GM12873 (cell line): ENCODE data around the gene PCDH12.

ENCODE experiments used
- CTCF ChIP-seq: IDR thresholded peaks from 2 replicates; pipeline ENCODE4 v1.5.1; 2012; ENCODE audit warnings: low read depth, mild to moderate bottlenecking, moderate library complexity, low read length, control low read depth; ENCODE audit not compliant: insufficient read depth; ENCODE audit errors: missing control alignments

Gene PCDH12

GRCh38 chr5:141954194-141954593 is 3.8 kb downstream of the PCDH12 start:
- TF ChIP-seq CTCF, result no peak

DNA sequence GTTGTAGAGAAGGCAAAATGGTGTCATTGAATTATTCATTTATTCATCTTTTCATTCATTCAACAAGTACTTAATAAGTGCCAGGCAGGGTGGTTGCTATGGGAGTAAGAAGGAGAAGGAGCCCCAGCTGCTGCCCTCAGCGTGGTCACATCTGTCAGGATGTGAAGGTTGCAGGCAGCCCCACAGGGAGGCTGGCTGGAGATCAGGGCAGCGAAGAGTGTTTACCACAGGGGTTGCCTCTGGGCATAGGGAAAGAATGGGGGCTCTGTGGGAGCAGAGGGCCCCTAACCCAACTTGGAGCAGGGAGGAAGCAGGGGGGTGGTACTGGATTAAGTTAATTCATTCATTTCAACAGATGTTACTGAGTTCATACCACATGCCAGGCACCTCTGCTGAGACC is 6.0 kb downstream of the PCDH12 start:
- no peak for TF ChIP-seq CTCF

GRCh38 chr5:141951332-141951781 is 6.6 kb downstream of the PCDH12 start:
- TF ChIP-seq CTCF, result peak; percentile 74

DNA sequence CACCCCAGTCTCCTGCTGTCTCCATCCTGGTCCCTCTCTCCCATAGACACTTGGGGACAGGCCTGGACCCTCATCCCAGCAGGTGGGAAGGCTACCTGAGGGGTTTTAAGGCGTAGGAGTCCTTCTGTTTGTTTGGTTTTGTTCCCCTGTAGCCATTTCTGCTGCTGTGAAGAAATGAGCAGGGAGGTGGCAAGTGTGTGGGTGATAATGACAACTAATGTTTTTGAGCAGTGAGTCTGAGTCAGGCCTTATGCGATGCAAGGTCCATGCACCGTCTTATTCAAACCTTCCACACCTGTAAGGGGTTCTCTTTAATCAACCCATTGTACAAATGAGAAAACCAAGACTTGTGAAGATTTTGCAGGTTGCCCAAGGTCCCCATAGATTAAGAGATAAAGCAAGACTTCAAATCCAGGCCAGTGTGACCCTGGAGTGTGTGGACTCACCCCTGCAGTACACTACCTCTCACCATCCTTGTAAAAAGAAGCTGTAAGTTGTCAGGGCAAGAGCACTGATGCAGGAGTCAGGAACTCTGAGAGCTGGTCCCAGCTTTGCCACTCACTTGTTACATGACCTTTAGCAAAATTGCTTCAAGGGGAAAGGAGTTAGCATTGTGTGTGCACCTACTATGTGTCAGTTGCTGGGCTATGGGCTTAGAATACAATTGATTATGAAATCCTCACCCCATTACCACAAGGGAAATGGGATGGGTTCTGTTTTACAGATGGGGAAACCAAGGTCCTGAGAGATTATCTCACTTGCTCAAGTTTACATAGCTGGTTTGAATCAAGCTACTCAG is 7.6 kb downstream of the PCDH12 start:
- no peak for TF ChIP-seq CTCF

GRCh38 chr5:141949511-141949910 is 8.5 kb downstream of the PCDH12 start:
- TF ChIP-seq CTCF, result no peak

DNA sequence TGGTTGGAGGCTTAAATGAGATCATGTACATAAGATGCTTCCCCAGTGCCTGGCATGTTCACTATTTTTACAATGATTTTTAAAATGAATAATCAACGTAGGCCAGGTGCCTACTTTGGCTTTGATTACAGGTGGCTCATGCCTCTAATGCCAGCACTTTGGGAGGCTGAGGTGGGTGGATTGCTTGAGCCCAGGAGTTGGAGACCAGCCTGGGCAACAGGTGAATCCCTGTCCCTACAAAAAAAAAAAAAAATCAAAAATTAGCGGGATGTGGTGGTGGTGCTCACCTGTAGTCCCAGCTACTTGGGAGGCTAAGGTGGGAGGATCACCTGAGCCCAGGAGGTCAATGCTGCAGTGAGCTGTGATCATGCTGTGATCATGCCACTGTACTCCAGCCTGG is 9.2 kb downstream of the PCDH12 start:
- no peak for TF ChIP-seq CTCF

GRCh38 chr5:141947316-141947715 is 10.7 kb downstream of the PCDH12 start:
- no peak for TF ChIP-seq CTCF
